Stimulated activated naive CD8-positive, alpha-beta T cell treated with anti-CD3 and anti-CD28 coated beads, Interleukin-15, Interleukin-2, amounts not matched to agents 100 ng/mL and 50 ng/mL, for 24 hours (primary cell): ENCODE measurements around the gene WDR3.
"Not testable (repeated sequence)": the region's sequence is repeated elsewhere in the genome, so short reads cannot be mapped to it uniquely, and the experiment has no call there.

Experiments
- H3K27ac Mint-ChIP-seq: one replicate; pipeline ENCODE4 v1.8.0; 2021; ENCODE audit warnings: mild to moderate bottlenecking, mixed read lengths
- H3K27me3 Mint-ChIP-seq: one replicate; pipeline ENCODE4 v1.8.0; 2021; ENCODE audit warnings: mixed read lengths
- H3K36me3 Mint-ChIP-seq: one replicate; pipeline ENCODE4 v1.8.0; 2021; ENCODE audit warnings: low read depth, mixed read lengths
- H3K4me1 Mint-ChIP-seq: one replicate; pipeline ENCODE4 v1.8.0; 2021; ENCODE audit warnings: low read depth, mixed read lengths
- H3K4me3 Mint-ChIP-seq: one replicate; pipeline ENCODE4 v1.8.0; 2021; ENCODE audit warnings: mild to moderate bottlenecking, mixed read lengths
- H3K9me3 Mint-ChIP-seq: one replicate; pipeline ENCODE4 v1.8.0; 2021; ENCODE audit warnings: mixed read lengths

Gene WDR3

DNA sequence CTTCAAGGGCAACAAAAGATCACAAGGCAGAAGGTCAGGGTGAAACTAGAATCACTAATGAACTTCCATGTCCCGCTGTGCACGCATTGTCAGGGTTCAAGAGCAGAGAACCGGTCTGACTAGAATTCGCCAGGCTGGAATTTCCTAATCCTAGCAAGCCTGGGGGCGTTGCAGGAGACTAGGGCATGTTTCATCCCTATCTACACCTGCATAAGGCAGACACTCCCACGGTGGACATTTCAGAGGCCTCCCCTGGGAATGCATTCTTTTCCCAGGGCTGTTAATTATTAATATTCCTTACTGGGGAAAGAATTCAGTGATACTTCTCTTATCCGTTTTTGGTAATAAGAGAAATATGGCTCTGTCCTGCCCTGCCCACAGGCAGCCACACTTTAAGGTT, 6.8 kb upstream of the WDR3 start:
- not testable (repeated sequence) for H3K4me3 Mint-ChIP-seq, H3K27me3 Mint-ChIP-seq, H3K27ac Mint-ChIP-seq, H3K9me3 Mint-ChIP-seq
- peaks cover 25% of the 10 kb centered on the region for H3K36me3 Mint-ChIP-seq
- H3K4me1 Mint-ChIP-seq: peaks cover 19% of the 10 kb centered on the region

DNA sequence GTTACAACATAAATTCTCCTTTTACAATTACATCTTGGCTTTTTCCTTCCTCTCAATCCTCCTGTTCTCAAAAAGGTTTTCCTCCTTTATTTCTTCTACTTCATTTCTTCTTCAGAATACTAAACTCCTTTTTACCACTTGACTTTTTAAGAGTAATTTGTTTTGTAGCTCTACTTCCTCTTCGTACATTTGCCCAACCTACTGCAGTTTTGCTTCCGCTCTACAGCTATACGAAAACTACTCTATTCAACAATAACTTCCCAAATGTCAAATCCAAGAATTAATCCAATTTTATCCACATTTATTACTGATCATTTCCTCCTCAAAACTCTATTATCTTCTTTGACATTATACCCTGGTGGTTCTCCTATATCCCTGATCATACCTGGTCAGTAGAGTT, 3.6 kb upstream of the WDR3 start:
- H3K9me3 Mint-ChIP-seq: no peaks in the 10 kb centered on the region
- no peak overlapping the region for H3K4me3 Mint-ChIP-seq
- no peaks in the 10 kb centered on the region for H3K27me3 Mint-ChIP-seq

DNA sequence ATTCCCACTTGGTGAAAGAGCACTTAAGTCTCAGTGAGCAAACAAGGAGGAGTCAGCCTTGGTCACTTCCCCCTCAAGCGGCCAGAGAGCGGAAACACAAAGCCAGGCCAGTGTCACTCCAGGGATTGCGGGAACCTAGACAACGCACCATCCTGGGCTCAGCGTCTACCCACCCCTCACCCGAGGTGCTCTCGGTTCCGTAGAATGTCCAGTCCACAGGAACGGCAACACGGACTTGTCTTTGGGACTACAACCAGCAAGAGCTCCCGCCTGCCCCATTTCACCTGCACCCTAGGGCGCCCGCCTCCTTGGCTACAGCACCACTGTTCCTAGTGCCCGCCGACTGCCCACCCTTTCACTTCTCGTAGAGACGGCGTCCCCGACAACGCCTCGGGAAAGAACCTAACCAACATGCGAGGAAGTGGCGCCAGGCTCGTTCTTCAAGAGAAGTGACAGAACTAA, 627 bp upstream of the WDR3 start:
- peak overlapping the region; percentile 99 for H3K27ac Mint-ChIP-seq
- no peaks in the 10 kb centered on the region for H3K27me3 Mint-ChIP-seq
- peaks cover 44% of the 10 kb centered on the region for H3K36me3 Mint-ChIP-seq
- peaks cover 65% of the 10 kb centered on the region for H3K4me1 Mint-ChIP-seq
- no peaks in the 10 kb centered on the region for H3K9me3 Mint-ChIP-seq
- H3K4me3 Mint-ChIP-seq: peak overlapping the region; percentile 99

More for the DNA sequence above, 3.6 kb upstream of the WDR3 start:
- Mint-ChIP-seq H3K36me3 (peaks cover 22% of the 10 kb centered on the region), H3K4me1 (peaks cover 39% of the 10 kb centered on the region), H3K27ac (no peak overlapping the region)

DNA sequence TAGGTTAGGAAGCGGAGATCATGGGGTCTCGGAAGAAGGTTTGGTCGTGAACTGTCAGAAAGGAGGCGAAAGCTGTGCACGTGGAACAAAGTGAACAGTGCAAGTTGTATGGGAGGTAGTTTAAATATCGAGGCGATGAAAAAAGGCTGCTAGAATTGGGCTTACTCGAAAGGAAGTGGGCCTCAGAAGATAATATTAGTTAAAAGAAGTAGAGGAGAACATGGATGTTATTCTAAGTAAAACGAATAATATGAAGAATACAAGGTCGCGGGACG, 571 bp downstream of the WDR3 start:
- Mint-ChIP-seq H3K4me3 (peak overlapping the region; percentile 99), H3K27ac (peak overlapping the region; percentile 99), H3K27me3 (no peaks in the 10 kb centered on the region), H3K9me3 (no peaks in the 10 kb centered on the region), H3K36me3 (peaks cover 47% of the 10 kb centered on the region), H3K4me1 (peaks cover 66% of the 10 kb centered on the region)

DNA sequence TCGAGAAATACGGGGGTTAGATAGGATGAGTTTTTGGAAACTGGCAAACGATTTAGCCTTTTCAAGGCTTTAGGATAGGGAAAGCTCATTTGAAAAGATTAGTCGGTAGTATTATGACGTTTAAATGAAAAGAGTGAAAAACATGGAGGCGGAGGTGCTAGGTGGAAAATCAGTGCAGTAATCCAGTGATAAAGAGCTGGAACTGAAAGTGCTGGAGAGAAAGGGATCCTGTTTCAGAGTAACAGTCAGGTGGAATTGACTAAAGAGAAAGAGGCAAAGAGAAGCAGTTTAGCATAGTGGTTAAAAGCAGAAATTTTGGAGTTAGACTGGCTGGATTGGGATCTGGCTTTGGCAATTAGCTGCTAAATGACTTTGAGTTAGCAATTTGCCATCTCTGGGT, 945 bp downstream of the WDR3 start:
- Mint-ChIP-seq H3K4me3 (peak overlapping the region; percentile 99), H3K27ac (peak overlapping the region; percentile 99), H3K9me3 (no peaks in the 10 kb centered on the region), H3K4me1 (peaks cover 66% of the 10 kb centered on the region), H3K36me3 (peaks cover 47% of the 10 kb centered on the region), H3K27me3 (no peaks in the 10 kb centered on the region)

DNA sequence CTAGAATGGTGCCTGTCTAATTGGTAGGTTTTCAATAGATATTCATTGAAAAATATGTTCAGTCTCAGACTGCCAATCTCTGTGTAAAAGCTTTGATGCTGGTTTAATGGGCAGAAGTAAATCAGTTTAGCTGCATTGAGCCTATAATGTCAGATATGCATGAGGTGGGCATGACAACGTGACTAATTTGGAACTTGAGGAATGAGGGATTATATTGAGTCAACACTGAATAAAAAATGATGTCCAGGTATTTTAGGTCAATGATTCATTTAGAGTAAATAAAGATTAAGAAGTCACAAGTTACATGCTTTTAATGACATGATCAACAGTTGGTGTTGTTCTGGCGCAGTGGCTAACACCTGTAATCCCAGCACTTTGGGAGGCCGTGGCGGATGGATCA, 3.0 kb downstream of the WDR3 start:
- H3K27me3 Mint-ChIP-seq: no peaks in the 10 kb centered on the region
- peaks cover 47% of the 10 kb centered on the region for H3K4me1 Mint-ChIP-seq
- H3K36me3 Mint-ChIP-seq: peaks cover 57% of the 10 kb centered on the region
- no peak overlapping the region for H3K27ac Mint-ChIP-seq
- H3K4me3 Mint-ChIP-seq: peak overlapping the region; percentile 77
- H3K9me3 Mint-ChIP-seq: no peaks in the 10 kb centered on the region

DNA sequence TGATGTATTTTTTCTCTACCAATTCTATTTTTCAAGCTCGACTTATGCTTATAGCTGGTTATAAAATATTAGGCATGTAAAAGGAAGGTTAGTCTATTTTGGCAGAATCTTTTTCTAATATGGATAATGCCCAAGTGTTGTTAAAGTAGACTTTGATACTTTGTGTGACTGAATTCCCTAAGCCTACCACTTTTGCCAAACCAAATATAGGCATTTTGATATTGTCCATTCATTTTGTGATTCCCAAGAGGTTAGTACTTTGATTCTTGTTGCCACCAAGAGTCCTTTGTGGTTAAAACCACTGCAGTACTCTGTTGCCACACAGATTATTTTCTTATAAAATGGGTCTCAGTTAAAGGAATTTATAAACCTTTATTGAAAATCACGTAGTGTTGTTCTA, 4.2 kb downstream of the WDR3 start:
- H3K36me3 Mint-ChIP-seq: peaks cover 69% of the 10 kb centered on the region
- H3K4me1 Mint-ChIP-seq: peaks cover 38% of the 10 kb centered on the region
- no peak overlapping the region for H3K27ac Mint-ChIP-seq
- H3K27me3 Mint-ChIP-seq: no peaks in the 10 kb centered on the region
- H3K9me3 Mint-ChIP-seq: no peaks in the 10 kb centered on the region
- no peak overlapping the region for H3K4me3 Mint-ChIP-seq

DNA sequence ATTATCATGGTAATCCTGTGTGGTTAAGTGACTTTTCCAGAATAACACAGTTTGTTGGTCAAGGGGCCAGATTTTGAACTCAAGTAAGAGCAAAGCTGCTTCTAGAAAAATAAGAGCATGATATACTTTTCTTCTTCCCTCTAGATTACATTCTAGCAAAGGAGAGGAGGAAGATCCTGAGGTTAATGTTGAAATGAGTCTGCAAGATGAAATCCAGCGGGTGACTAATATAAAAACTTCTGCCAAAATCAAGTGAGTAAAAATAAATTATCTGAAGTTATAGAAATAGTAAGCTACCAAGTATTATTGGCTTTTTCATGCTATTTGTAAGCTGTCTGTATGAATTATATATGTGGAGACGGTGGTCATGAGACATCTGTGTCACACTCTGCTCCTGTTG, 12.8 kb downstream of the WDR3 start:
- H3K27me3 Mint-ChIP-seq: no peaks in the 10 kb centered on the region
- H3K4me1 Mint-ChIP-seq: no peaks in the 10 kb centered on the region
- H3K27ac Mint-ChIP-seq: no peak overlapping the region
- H3K9me3 Mint-ChIP-seq: no peaks in the 10 kb centered on the region
- H3K4me3 Mint-ChIP-seq: no peak overlapping the region
- peaks cover 85% of the 10 kb centered on the region for H3K36me3 Mint-ChIP-seq

DNA sequence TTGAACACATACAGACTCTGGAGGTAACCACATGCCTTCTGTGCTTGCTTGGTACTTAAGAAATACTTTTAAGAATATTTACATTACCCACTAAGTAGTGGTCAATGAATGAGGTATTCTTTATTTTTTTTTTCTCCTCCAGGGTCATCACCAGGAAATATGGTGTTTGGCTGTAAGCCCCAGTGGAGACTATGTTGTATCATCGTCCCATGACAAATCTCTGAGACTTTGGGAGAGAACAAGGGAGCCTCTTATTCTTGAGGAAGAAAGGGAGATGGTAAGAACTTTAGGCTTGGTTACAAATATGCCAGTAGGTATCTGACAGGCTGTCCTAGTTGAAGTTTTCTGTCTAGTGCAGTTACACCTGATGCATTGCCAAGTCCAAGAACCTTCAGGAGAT, 22.8 kb downstream of the WDR3 start:
- peaks cover 95% of the 10 kb centered on the region for H3K36me3 Mint-ChIP-seq
- no peaks in the 10 kb centered on the region for H3K4me1 Mint-ChIP-seq
- H3K9me3 Mint-ChIP-seq: no peaks in the 10 kb centered on the region
- H3K27me3 Mint-ChIP-seq: no peaks in the 10 kb centered on the region
- no peak overlapping the region for H3K27ac Mint-ChIP-seq
- no peak overlapping the region for H3K4me3 Mint-ChIP-seq

DNA sequence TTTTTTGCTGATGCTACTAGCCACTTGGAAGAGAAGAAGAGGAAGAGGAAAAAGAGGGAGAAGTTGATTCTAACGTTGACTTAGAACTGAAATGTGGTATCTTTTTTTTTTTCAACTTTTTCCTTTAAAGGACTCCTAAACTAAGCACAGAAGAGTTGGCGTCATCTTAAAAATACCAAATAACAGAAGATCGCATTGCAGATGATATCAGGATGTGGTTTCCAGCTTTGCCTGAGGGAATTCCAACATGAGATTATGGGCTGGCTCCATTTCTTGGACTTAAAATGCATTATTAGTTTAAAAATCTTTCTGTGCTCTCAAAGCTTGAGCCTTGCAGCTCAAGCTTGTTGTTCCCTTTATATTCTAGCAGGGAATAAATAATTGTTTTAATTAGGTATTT, 29.8 kb downstream of the WDR3 start:
- Mint-ChIP-seq H3K4me1 (peaks cover 16% of the 10 kb centered on the region), H3K27me3 (no peaks in the 10 kb centered on the region), H3K27ac (no peak overlapping the region), H3K36me3 (peaks cover 78% of the 10 kb centered on the region), H3K4me3 (no peak overlapping the region), H3K9me3 (no peaks in the 10 kb centered on the region)

DNA sequence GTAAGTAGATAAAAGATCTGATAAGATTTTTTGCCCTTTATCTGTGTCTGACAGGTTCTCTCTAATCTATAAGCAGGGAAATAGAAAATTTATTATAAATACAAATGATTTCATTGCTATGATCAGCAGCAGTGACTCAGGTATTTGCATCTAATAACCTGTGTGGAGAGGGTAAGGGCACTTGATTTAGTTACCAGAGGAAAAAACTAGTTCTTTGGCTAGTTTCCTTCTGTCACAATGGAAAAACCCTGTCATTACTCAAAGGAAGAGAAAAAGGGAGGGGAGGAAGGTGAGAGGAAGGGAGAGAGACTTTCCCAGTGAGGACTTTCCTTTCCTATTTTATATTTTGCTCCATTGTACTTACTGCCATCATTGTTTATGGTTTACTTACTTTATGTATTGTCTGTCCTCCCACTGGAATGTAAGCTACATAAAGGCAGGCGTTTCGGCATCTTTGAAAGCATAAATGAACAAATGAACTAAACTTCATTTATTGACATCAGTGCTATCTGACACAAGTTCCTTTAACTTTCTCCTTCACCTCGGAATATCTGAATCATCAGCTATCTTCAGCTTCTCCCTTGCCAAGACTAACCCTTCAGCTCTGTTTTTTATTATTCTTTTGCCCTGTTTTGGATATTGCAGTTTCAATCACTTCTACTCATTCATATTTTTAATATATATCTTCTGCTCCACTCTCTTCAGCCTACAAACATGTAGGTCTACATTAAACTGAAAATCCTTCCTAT, 34.9 kb downstream of the WDR3 start:
- H3K27me3 Mint-ChIP-seq: no peaks in the 10 kb centered on the region
- peak overlapping the region; percentile 90 for H3K27ac Mint-ChIP-seq
- H3K4me3 Mint-ChIP-seq: peak overlapping the region; percentile 42
- H3K9me3 Mint-ChIP-seq: no peaks in the 10 kb centered on the region
- peaks cover 29% of the 10 kb centered on the region for H3K4me1 Mint-ChIP-seq
- H3K36me3 Mint-ChIP-seq: peaks cover 40% of the 10 kb centered on the region

DNA sequence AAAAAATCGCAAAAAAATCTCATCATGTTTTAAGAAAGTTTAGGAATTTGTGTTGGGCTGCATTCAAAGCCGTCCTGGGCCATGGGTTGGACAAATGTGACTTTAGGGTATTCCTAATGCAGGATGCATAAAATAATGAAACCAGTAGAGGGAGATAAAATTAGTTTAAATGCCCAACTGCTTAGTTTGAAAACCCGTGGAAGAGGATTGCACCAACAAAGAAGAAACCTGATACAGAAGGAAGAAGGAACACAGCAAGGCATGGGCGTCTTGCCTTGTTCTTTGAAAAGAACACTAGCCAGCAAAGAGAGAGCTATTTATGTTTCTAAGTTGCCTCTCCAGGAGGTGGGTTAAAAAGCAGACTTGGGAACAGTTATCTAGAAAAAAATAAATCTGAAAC, 37.9 kb downstream of the WDR3 start:
- Mint-ChIP-seq H3K27ac (no peak overlapping the region), H3K9me3 (no peaks in the 10 kb centered on the region), H3K36me3 (peaks cover 23% of the 10 kb centered on the region), H3K27me3 (no peaks in the 10 kb centered on the region), H3K4me3 (no peak overlapping the region), H3K4me1 (peaks cover 29% of the 10 kb centered on the region)

DNA sequence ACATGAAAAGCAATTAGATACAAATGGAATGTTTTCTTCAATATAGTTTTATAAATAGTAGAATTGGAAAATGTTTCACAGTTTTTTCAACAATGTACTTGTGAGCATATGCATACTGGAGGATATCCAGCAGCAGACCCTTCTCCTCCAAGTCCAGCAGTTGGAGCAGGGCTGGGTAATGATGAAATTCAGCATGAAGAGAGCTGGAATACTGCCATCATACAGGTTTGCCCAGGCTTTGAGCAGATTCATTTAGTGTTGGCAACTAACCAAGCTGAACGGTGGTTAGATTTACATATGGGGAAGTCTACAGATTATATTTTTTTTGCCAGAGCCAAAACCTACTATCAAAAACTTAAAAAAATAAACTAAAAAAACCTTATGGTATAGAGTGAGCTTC, 38.3 kb downstream of the WDR3 start:
- Mint-ChIP-seq H3K4me3 (no peak overlapping the region), H3K4me1 (peaks cover 27% of the 10 kb centered on the region), H3K9me3 (no peaks in the 10 kb centered on the region), H3K36me3 (peaks cover 19% of the 10 kb centered on the region), H3K27ac (no peak overlapping the region), H3K27me3 (peaks cover under 1% of the 10 kb centered on the region)

DNA sequence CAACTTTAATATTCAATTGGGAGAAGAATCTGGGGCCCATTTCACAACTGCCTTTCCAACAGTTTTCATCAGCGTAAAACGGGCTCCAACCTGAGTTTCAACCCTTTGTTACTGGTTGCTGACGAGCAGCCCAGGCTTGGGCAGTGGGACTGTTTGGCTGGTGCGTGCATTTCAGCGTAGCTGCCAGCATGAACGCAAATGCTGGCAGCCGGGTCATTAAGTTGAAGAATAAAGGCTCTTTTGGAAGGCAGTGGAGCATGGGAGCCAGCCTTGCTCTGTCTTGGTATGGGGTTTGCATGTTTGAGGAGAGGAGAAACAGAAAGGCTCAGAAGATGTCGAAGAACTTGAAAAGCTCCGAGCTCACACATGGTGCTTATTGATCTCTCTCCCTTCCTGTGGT, 40.7 kb downstream of the WDR3 start:
- Mint-ChIP-seq H3K27me3 (peaks cover 16% of the 10 kb centered on the region), H3K36me3 (peaks cover 4% of the 10 kb centered on the region), H3K4me1 (peaks cover 4% of the 10 kb centered on the region), H3K27ac (no peak overlapping the region), H3K4me3 (no peak overlapping the region), H3K9me3 (no peaks in the 10 kb centered on the region)

DNA sequence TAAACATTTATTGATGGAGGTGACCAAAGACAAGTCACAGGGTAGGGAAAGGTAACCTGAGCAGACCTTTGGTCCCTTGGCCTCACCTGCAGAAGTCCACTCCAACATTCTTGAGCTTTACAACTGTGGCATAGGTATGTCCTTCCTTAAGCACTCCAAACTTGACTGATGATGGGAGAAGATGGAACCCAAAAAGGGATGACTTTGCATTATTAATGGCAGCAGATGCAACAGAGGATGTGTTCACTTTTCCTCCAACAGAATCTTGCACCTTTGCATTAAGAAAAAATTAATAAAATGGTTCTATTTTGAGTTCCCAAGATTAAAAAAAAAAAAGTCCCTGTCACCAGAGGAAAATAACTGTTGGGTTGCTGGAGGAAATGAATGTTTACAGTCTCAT, 42.2 kb downstream of the WDR3 start:
- Mint-ChIP-seq H3K27ac (no peak overlapping the region), H3K4me1 (no peaks in the 10 kb centered on the region), H3K27me3 (peaks cover 16% of the 10 kb centered on the region), H3K36me3 (no peaks in the 10 kb centered on the region), H3K4me3 (no peak overlapping the region), H3K9me3 (no peaks in the 10 kb centered on the region)

DNA sequence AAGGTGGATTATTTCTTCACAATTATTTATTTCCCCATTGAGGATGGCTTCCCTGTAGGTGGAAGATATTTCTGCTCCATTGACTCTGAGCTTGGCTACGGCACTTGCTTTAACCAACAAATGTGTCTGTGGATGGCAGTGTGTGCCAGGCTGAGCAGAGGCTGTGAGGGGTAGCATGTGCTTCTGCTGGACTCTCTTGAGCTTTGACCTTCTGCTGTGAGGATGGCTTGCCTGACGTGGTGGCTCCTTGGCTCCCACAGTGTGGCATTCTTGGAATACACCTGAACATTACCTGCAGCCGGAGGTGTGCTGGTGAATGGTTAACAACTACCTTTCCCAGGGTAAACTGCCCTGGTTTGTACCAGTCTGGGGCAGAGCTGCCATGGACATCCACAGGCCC, 46.8 kb downstream of the WDR3 start:
- H3K4me1 Mint-ChIP-seq: no peaks in the 10 kb centered on the region
- no peaks in the 10 kb centered on the region for H3K9me3 Mint-ChIP-seq
- peaks cover 17% of the 10 kb centered on the region for H3K27me3 Mint-ChIP-seq
- no peak overlapping the region for H3K4me3 Mint-ChIP-seq
- no peak overlapping the region for H3K27ac Mint-ChIP-seq
- H3K36me3 Mint-ChIP-seq: no peaks in the 10 kb centered on the region
